NCI-H2196 treated with DMSO at 0.1 percent for 48 hours (cell line): Measurements from ENCODE around the gene SEC22C.
"Not testable (repeated sequence)": the region's sequence is repeated elsewhere in the genome, so short reads cannot be mapped to it uniquely, and the experiment has no call there.

Source experiments
- DNase-seq: peaks from one replicate; lab custom pipeline; 2025; ENCODE audit not compliant: unreplicated experiment; lab: John Stamatoyannopoulos, UW

Gene SEC22C

DNA sequence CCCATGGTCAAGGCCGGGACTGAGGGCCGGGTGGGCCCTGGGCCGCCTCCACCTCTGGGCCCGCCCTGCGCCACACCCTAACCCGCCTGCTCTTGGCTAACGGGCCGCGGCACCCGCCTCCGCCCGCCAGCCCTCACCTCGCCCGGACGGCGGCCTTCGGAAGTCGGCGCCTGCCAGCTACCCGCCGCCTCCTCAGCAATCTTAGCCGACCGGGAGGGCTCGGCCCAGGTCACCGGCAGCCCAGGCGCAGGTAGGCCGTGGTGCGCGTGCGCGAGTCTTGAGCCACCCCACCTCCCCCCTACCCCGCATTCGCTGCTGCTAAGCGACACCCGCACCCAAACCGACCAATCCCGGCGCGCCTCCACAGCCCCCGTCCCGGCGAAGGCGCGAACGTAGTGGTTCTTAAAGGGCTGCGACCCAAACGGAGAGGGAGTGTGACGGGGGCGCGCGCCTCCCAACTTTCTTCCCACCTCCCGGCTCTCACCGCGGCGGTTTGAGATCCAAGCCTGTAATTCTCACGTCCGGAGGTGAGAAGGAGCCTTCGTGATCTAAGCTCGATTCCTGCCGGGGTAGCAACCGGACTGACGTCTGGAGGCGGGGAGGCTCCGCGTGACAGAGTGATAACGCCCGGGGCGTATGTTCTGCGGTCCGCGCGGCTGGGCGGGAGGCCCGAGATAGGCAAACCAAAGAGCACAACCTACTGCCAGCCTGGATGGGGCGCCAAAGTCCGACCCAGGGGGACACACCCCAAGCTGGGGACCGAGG lies at the start of gene SEC22C:
Gene SEC22C (minus strand): TSS at position 259 of the 765 bp plus-strand sequence. CDS start 12,921 bp downstream, outside the sequence.
- DNase-seq: peak; percentile 67

- no peak for DNase-seq
These were observed 31.7 kb upstream of the SEC22C start for GRCh38 chr3:42613462-42613861.

DNA sequence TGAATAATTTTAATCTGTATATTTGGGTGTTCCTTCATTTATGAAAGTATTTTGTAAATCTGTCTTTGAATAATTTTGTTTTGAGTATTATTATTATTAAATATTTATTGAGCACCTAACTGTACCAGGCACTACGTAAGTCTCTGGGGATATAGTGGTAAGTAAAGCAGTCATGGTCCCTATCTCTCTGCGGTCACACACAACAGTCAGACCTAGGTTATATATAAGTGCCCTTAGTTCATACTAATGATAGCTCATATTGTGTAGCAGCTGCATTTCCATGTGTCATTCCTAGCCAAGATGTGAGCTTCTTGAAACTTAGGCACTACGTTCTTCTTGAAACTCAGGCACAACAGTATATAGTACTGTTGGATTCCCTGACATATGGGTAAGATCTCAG lies 31.2 kb upstream of the SEC22C start:
- DNase-seq: no peak

DNA sequence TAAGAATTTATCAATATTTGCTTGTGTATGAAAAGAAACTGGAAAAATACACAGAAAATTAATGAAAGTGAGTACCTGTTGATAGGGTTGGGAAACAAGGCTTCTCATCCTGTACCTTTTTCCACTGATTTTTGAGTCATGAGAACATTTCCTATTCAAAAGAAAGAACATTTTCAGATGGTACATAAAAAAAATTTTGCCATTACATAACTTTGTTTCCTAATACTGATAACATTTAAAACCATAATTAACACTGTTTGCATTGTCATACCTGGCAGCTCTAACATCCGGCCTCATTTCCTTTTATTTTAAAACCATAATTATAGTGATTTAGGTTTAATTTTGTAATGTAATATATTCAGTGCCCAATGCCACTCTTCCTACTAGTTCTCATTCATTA lies 30.4 kb upstream of the SEC22C start:
- no peak for DNase-seq

- no peak for DNase-seq
These were observed 29.2 kb upstream of the SEC22C start for GRCh38 chr3:42610976-42611375.

GRCh38 chr3:42608581-42608980 lies 26.8 kb upstream of the SEC22C start:
- DNase-seq: no peak

GRCh38 chr3:42605546-42606173 lies 23.9 kb upstream of the SEC22C start:
- no peak for DNase-seq

- no peak for DNase-seq
These were observed 21.2 kb upstream of the SEC22C start for GRCh38 chr3:42602961-42603360.

DNA sequence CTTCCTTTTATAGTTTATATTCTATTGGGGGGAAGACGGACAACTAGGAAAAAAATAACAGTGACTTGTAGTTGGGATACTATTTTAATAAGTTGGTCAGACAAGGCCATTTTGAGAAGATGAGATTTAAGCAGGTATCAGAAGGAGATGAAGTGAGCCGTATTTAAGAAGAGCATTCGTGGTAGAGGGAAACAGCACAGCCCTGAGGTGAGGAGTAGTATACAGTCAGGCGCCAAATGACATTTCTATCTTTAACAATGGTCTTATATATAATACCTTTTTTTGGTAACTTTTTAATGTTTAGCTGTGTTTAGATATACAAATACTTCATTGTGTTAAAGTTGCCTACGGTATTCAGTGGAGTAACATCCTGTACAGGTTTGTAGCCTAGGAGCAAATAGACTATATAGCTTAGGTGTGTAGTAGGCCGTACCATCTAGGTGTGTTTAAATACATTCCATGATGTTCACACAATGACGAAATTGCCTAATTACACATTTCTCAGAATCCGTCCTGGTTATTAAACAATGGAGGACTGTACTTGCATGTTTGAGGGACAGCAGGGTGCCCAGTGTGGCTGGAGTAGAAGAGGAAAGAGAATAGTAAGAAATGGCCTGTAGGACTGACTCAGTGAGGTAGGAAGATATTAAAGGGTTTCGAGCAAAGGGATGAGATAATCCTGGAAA lies 20.3 kb upstream of the SEC22C start:
- DNase-seq: no peak

GRCh38 chr3:42600958-42601675 lies 19.4 kb upstream of the SEC22C start:
- no peak for DNase-seq

- peak; percentile 85 for DNase-seq
These were observed 18.6 kb upstream of the SEC22C start, which contains the start of gene NKTR for GRCh38 chr3:42600111-42600957. Gene NKTR (plus strand): TSS chr3:42600686. CDS start chr3:42601007, 321 bp downstream.

DNA sequence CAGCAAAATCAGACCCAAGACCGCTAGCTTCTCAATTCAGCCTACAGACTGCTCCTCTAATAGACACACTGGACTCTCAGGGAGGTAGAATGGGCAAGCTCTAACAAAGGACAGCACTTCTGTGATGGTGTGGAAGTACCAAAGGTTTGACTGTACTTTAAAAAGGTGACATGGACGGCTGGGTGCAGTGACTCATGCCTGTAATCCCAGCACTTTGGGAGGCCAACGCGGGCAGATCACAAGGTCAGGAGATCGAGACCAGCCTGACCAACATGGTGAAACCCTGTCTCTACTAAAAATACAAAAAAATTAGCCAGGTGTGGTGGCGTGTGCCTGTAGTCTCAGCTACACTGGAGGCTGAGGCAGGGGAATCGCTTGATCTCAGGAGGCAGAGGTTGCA lies 15.3 kb upstream of the SEC22C start:
- not testable (repeated sequence) for DNase-seq

GRCh38 chr3:42595682-42596081 lies 13.9 kb upstream of the SEC22C start:
- no peak for DNase-seq

GRCh38 chr3:42593635-42594034 lies 11.9 kb upstream of the SEC22C start:
- DNase-seq: no peak

DNA sequence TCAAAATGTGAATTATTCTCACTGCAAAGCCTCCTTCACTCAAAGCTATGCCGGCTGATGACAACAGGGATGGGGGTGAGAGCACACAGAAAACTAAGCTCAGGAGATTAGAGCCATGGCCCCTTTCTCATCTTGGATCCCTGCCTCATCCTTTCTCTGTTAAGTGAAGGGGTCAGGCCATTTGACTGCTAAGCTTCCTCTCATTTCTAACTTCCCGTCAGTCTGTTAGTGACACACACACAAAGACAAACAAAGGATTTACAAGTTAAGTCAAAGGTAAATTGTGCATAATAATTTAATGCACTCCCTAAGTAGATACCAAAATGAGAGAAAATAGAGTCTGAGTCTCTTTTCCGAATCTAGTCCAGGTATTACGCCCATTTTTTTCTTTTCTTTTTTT lies 10.0 kb upstream of the SEC22C start:
- DNase-seq: no peak

- DNase-seq: no peak
These were observed 9.4 kb upstream of the SEC22C start for GRCh38 chr3:42590989-42591756.

DNA sequence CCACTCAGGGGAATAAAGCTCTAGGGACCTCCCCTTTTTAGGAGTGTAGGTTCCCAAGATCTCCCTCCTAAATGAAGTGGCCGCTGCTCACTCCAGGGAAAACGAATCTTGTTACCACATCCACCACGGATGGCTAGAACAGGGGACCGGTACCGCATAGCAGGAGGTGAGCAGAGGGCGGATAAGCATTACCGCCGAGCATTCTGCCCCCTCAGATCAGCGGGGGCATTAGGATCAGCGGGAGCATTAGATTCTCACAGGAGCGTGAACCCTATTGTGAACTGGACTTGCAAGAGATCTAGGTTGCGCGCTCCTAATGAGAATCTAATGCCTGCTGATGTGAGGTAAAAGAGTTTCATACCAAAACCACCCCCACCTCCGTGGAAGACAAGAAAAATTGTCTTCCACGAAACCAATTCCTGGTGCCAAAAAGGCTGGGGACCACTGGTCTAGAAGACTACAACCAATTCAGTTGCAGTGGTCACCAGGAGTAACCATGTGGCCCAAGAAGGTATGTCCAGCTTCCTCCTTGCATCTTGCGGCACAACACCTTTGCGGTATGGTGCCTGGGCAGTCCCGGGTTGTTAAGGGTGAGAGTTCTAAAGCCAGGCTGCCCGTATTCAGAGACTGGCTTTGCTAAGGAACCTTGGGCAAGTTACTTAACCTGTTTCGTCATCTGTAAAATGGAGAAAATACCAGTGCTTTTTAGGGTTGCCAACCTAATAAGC lies 7.8 kb upstream of the SEC22C start:
- DNase-seq: no peak

DNA sequence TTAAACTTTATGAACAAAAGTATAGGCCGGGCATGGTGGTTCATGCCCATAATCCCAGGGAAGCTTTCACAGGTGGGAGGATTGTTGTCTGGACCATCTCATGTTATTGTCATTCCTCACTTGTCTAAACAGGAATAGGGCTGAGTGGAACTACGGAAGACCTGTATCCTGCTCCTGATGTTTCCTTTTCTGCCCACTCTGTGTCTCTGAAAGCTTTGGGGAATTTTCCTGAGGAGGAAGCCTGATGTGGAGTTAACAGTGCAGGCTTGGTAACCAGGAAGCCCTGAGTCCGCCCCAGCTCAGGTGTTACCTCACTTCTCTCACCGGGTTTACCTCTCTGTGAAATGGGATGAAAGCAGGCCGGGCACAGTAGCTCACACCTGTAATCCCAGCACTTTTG lies 6.9 kb upstream of the SEC22C start:
- DNase-seq: no peak

- DNase-seq: no peak
These were observed 805 bp upstream of the SEC22C start for GRCh38 chr3:42582474-42583070.
